Measurements from ENCODE around the gene TMEM140.

TMEM140 gene

GRCh38 chr7:135205850-135206249 is 58.0 kb downstream of the TMEM140 start (continued):
- TF ChIP-seq POU6F1 (CRISPR knock-in tag; IDR thresholded peaks at IDR 0.05; ENCODE audit: borderline replicate concordance, low read depth) (no peak), ARNTL (CRISPR knock-in tag; IDR thresholded peaks at IDR 0.05; ENCODE audit: borderline replicate concordance, low read depth) (no peak), CSRNP3 (CRISPR knock-in tag; IDR thresholded peaks at IDR 0.05) (no peak), TCF4 (CRISPR knock-in tag; IDR thresholded peaks at IDR 0.05; ENCODE audit: borderline replicate concordance) (no peak), ZNF70 (CRISPR knock-in tag; IDR thresholded peaks at IDR 0.05) (no peak), ZC3H10 (CRISPR knock-in tag; IDR thresholded peaks at IDR 0.05) (no peak)

- no peak for ATAC-seq
- TF ChIP-seq CSRNP3 (CRISPR knock-in tag; IDR thresholded peaks at IDR 0.05) (no peak), CSDC2 (CRISPR knock-in tag; IDR thresholded peaks at IDR 0.05) (no peak), ZNF8 (CRISPR knock-in tag; IDR thresholded peaks at IDR 0.05) (no peak), BACH2 (CRISPR knock-in tag; IDR thresholded peaks at IDR 0.05; ENCODE audit: borderline replicate concordance) (no peak), CREB5 (CRISPR knock-in tag; IDR thresholded peaks at IDR 0.05; ENCODE audit: low read depth) (no peak), ESRRG (CRISPR knock-in tag; IDR thresholded peaks at IDR 0.05) (no peak), POU6F1 (CRISPR knock-in tag; IDR thresholded peaks at IDR 0.05; ENCODE audit: borderline replicate concordance, low read depth) (no peak), ZFP3 (CRISPR knock-in tag; IDR thresholded peaks at IDR 0.05) (no peak), ARNTL (CRISPR knock-in tag; IDR thresholded peaks at IDR 0.05; ENCODE audit: borderline replicate concordance, low read depth) (no peak), ZFP30 (CRISPR knock-in tag; IDR thresholded peaks at IDR 0.05) (no peak), RARB (CRISPR knock-in tag; IDR thresholded peaks at IDR 0.05) (no peak)
Observed at GRCh38 chr7:135206941-135207391, 59.1 kb downstream of the TMEM140 start.

- TF ChIP-seq OSR1 (CRISPR knock-in tag; IDR thresholded peaks at IDR 0.05) (no peak), PATZ1 (CRISPR knock-in tag; IDR thresholded peaks at IDR 0.05; ENCODE audit: borderline replicate concordance) (no peak), CSDC2 (CRISPR knock-in tag; IDR thresholded peaks at IDR 0.05) (no peak), TOX (CRISPR knock-in tag; IDR thresholded peaks at IDR 0.05; ENCODE audit: borderline replicate concordance) (no peak), ZFP3 (CRISPR knock-in tag; IDR thresholded peaks at IDR 0.05) (no peak), POU6F1 (CRISPR knock-in tag; IDR thresholded peaks at IDR 0.05; ENCODE audit: borderline replicate concordance, low read depth) (no peak), ZC3H10 (CRISPR knock-in tag; IDR thresholded peaks at IDR 0.05) (no peak), ZFP30 (CRISPR knock-in tag; IDR thresholded peaks at IDR 0.05) (no peak), CREB5 (CRISPR knock-in tag; IDR thresholded peaks at IDR 0.05; ENCODE audit: low read depth) (no peak), PPARA (CRISPR knock-in tag; IDR thresholded peaks at IDR 0.05; ENCODE audit: borderline replicate concordance) (no peak), ZNF565 (CRISPR knock-in tag; conservative IDR thresholded peaks at IDR 0.05; ENCODE audit: low read depth) (no peak), ISL1 (CRISPR knock-in tag; IDR thresholded peaks at IDR 0.05) (no peak), CSRNP3 (CRISPR knock-in tag; IDR thresholded peaks at IDR 0.05) (no peak), ESRRG (CRISPR knock-in tag; IDR thresholded peaks at IDR 0.05) (no peak), SNAI2 (CRISPR knock-in tag; IDR thresholded peaks at IDR 0.05) (no peak), TCF4 (CRISPR knock-in tag; IDR thresholded peaks at IDR 0.05; ENCODE audit: borderline replicate concordance) (no peak), ZNF8 (CRISPR knock-in tag; IDR thresholded peaks at IDR 0.05) (no peak), BACH2 (CRISPR knock-in tag; IDR thresholded peaks at IDR 0.05; ENCODE audit: borderline replicate concordance) (no peak), ZNF70 (CRISPR knock-in tag; IDR thresholded peaks at IDR 0.05) (no peak)
- no peak for ATAC-seq
Observed at GRCh38 chr7:135207406-135208101, 59.7 kb downstream of the TMEM140 start.
